Measurements from ENCODE around the gene SNAP23. TPM values are rescaled to one million over a fixed set of nuclear protein-coding genes. Genes with fewer than 3 reads are reported as not detected.

SNAP23 gene
- total and polyA plus RNA-seq, 2 of the 8 experiments (the other 6 are each of a cell fraction or from before 2014, with no cell fraction given), result 58.0 to 72.8 TPM

DNA sequence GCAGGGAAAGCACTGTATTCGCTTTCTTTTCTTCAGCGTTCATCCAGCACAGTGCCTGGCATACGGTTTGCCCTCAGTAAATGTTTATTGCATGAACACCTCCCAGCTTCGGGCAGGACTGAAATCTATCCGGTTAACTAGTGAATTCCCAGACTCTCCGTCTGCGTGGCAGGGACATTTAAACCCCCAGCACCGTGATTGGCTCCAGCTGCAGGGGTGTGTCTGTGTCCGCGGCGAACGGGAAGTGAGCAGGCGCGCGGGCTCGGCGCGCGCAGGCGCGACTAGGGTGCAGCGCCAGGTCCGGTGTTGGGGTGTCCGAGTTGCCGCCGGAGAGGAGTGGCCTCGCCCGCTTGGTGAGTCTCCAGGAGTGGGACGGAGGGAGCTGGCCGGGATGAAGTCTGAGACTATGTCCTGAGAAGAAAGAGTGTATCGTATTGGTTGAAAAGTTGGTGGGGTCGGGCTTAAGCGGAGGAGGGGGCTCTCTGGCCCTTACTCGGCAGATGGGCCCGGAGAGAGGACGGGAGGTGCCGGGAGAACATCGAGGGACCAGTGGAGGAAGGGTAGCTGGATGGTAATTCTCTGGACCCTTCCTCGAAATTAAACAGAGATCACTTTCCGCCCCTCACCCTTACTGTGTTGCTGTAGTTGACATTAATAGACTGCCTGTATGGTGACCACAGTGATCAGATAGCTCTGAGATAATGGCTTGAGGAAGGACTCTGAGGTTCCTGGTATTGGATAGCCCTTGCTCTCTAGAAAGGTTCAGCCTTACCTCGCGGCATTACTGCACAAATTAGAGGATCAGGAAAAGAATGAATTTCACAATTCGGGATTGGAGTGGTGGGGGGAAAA lies at the start of gene SNAP23 (continued):
- TF ChIP-seq, protein P1, sequence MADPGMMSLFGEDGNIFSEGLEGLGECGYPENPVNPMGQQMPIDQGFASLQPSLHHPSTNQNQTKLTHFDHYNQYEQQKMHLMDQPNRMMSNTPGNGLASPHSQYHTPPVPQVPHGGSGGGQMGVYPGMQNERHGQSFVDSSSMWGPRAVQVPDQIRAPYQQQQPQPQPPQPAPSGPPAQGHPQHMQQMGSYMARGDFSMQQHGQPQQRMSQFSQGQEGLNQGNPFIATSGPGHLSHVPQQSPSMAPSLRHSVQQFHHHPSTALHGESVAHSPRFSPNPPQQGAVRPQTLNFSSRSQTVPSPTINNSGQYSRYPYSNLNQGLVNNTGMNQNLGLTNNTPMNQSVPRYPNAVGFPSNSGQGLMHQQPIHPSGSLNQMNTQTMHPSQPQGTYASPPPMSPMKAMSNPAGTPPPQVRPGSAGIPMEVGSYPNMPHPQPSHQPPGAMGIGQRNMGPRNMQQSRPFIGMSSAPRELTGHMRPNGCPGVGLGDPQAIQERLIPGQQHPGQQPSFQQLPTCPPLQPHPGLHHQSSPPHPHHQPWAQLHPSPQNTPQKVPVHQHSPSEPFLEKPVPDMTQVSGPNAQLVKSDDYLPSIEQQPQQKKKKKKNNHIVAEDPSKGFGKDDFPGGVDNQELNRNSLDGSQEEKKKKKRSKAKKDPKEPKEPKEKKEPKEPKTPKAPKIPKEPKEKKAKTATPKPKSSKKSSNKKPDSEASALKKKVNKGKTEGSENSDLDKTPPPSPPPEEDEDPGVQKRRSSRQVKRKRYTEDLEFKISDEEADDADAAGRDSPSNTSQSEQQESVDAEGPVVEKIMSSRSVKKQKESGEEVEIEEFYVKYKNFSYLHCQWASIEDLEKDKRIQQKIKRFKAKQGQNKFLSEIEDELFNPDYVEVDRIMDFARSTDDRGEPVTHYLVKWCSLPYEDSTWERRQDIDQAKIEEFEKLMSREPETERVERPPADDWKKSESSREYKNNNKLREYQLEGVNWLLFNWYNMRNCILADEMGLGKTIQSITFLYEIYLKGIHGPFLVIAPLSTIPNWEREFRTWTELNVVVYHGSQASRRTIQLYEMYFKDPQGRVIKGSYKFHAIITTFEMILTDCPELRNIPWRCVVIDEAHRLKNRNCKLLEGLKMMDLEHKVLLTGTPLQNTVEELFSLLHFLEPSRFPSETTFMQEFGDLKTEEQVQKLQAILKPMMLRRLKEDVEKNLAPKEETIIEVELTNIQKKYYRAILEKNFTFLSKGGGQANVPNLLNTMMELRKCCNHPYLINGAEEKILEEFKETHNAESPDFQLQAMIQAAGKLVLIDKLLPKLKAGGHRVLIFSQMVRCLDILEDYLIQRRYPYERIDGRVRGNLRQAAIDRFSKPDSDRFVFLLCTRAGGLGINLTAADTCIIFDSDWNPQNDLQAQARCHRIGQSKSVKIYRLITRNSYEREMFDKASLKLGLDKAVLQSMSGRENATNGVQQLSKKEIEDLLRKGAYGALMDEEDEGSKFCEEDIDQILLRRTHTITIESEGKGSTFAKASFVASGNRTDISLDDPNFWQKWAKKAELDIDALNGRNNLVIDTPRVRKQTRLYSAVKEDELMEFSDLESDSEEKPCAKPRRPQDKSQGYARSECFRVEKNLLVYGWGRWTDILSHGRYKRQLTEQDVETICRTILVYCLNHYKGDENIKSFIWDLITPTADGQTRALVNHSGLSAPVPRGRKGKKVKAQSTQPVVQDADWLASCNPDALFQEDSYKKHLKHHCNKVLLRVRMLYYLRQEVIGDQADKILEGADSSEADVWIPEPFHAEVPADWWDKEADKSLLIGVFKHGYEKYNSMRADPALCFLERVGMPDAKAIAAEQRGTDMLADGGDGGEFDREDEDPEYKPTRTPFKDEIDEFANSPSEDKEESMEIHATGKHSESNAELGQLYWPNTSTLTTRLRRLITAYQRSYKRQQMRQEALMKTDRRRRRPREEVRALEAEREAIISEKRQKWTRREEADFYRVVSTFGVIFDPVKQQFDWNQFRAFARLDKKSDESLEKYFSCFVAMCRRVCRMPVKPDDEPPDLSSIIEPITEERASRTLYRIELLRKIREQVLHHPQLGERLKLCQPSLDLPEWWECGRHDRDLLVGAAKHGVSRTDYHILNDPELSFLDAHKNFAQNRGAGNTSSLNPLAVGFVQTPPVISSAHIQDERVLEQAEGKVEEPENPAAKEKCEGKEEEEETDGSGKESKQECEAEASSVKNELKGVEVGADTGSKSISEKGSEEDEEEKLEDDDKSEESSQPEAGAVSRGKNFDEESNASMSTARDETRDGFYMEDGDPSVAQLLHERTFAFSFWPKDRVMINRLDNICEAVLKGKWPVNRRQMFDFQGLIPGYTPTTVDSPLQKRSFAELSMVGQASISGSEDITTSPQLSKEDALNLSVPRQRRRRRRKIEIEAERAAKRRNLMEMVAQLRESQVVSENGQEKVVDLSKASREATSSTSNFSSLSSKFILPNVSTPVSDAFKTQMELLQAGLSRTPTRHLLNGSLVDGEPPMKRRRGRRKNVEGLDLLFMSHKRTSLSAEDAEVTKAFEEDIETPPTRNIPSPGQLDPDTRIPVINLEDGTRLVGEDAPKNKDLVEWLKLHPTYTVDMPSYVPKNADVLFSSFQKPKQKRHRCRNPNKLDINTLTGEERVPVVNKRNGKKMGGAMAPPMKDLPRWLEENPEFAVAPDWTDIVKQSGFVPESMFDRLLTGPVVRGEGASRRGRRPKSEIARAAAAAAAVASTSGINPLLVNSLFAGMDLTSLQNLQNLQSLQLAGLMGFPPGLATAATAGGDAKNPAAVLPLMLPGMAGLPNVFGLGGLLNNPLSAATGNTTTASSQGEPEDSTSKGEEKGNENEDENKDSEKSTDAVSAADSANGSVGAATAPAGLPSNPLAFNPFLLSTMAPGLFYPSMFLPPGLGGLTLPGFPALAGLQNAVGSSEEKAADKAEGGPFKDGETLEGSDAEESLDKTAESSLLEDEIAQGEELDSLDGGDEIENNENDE (IDR thresholded peaks at IDR 0.05; ENCODE audit: insufficient replicate concordance, low read length), result no peak
- TF ChIP-seq SP4 (IDR thresholded peaks at IDR 0.05; ENCODE audit: low read length) (no peak), BACH1 (IDR thresholded peaks at IDR 0.05; ENCODE audit: low read length) (no peak), POU5F1 (IDR thresholded peaks at IDR 0.05; ENCODE audit: low read depth, low read length) (no peak), HDAC6 (IDR thresholded peaks at IDR 0.05; ENCODE audit: low read depth, low read length) (no peak), EGR1 (IDR thresholded peaks at IDR 0.05; ENCODE audit: borderline replicate concordance, low read depth, low read length) (no peak), MAFK (IDR thresholded peaks at IDR 0.05; ENCODE audit: low read depth, low read length) (no peak), RFX5 (IDR thresholded peaks at IDR 0.05; ENCODE audit: borderline replicate concordance, low read depth, low read length) (no peak)
- TF ChIP-seq, protein P2, sequence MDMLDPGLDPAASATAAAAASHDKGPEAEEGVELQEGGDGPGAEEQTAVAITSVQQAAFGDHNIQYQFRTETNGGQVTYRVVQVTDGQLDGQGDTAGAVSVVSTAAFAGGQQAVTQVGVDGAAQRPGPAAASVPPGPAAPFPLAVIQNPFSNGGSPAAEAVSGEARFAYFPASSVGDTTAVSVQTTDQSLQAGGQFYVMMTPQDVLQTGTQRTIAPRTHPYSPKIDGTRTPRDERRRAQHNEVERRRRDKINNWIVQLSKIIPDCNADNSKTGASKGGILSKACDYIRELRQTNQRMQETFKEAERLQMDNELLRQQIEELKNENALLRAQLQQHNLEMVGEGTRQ (IDR thresholded peaks at IDR 0.05; ENCODE audit: low read length), result no peak

All from H1 (cell line).